GM12878 (cell line): Measurements from ENCODE around the gene SLC8B1. TPM values are rescaled to one million over a fixed set of nuclear protein-coding genes. Genes with fewer than 3 reads are reported as not detected.

Experiments
- ATAC-seq: fragments of 200-7000 bp; cut with Tn5 transposase; 3 replicates; pipeline ENCODE4 v1.9.1; 2020; ENCODE audit warnings: mild to moderate bottlenecking, moderate library complexity
- BruUV-seq: library from RNA; stranded (reverse); fragments of 400-500 nt; replicated peaks from 2 replicates; lab custom pipeline; 2021; lab: Mats Ljungman, UMichigan
- CTCF ChIA-PET: fragments of 300-600 bp; sonication (Branson Sonifier 250); formaldehyde crosslinking; extraction: SDS; loops from one replicate; lab custom pipeline; 2021; ENCODE audit warnings: inconsistent platforms; lab: Yijun Ruan, JAX
- POLR2A ChIA-PET: fragments of 350-600 bp; formaldehyde crosslinking; extraction: SDS; loops from one replicate; lab custom pipeline; 2021; ENCODE audit warnings: inconsistent platforms; lab: Charles Lee
- RAD21 ChIA-PET: fragments of 300-600 bp; sonication (Branson Sonifier 250); formaldehyde crosslinking; loops from one replicate; lab custom pipeline; 2023; ENCODE audit warnings: antibody characterized with exemption; ENCODE audit not compliant: unreplicated experiment; lab: Charles Lee
- SMC1A ChIA-PET: fragments of 300-600 bp; sonication (Branson Sonifier 250); formaldehyde crosslinking; loops from one replicate; lab custom pipeline; 2023; ENCODE audit not compliant: unreplicated experiment, uncharacterized antibody; lab: Charles Lee
- DNase-seq: peaks from one replicate; pipeline ENCODE4 v3.0.0-alpha.2; 2011; ENCODE audit warnings: low read depth, low spot score
- FAIRE-seq: peaks from 3 replicates; lab custom pipeline; 2011; peaks lifted over from hg19 to GRCh38; lab: Jason Lieb, UNC
- H2AFZ ChIP-seq: 2 replicates; pipeline ENCODE4 v1.6.0; 2011; ENCODE audit warnings: low read depth, low read length, control low read depth; ENCODE audit not compliant: control insufficient read depth
- H3K27ac ChIP-seq: 2 replicates; pipeline ENCODE4 v1.5.1; 2011; ENCODE audit warnings: control low read depth; ENCODE audit not compliant: control insufficient read depth, insufficient read depth
- H3K27me3 ChIP-seq, 2 experiments: replicated peaks in 1 of 2; 2 replicates each; pipeline versions ENCODE4 v1.6.0 to v1.6.1; 2011; ENCODE audit warnings: low read length in 1 of 2; ENCODE audit not compliant: control insufficient read depth in 2 of 2, insufficient read depth in 2 of 2
- H3K36me3 ChIP-seq, 2 experiments: 2 replicates each; pipeline ENCODE4 v1.5.1; 2011; ENCODE audit warnings: low read length in 1 of 2; ENCODE audit not compliant: control insufficient read depth in 2 of 2, insufficient read depth in 2 of 2
- H3K4me1 ChIP-seq: 2 replicates; pipeline ENCODE4 v1.6.1; 2011; ENCODE audit warnings: mild to moderate bottlenecking, low read length, moderate library complexity, mixed read lengths; ENCODE audit not compliant: control insufficient read depth, insufficient read depth
- H3K4me2 ChIP-seq: 2 replicates; pipeline ENCODE4 v1.6.0; 2011; ENCODE audit warnings: control low read depth; ENCODE audit not compliant: control insufficient read depth, insufficient read depth
- H3K4me3 ChIP-seq: fragments of 200-600 bp; sonication (generic); 2 replicates; pipeline ENCODE4 v1.5.1; 2016
- H3K79me2 ChIP-seq: 2 replicates; pipeline ENCODE4 v1.6.0; 2011; ENCODE audit warnings: low read length; ENCODE audit not compliant: control insufficient read depth, insufficient read depth
- H3K9ac ChIP-seq: 2 replicates; pipeline ENCODE4 v1.8.0; 2011; ENCODE audit warnings: low read length, control low read depth, mixed read lengths; ENCODE audit not compliant: control insufficient read depth, insufficient read depth
- H3K9me3 ChIP-seq: replicated peaks from 3 replicates; pipeline ENCODE4 v1.5.1; 2011; ENCODE audit warnings: mild to moderate bottlenecking, low read length; ENCODE audit not compliant: control insufficient read depth, insufficient read depth
- H4K20me1 ChIP-seq: 2 replicates; pipeline ENCODE4 v1.6.0; 2011; ENCODE audit not compliant: control insufficient read depth, insufficient read depth
- BCL11A ChIP-seq: IDR thresholded peaks from 2 replicates; pipeline ENCODE4 v1.6.1; 2011; ENCODE audit warnings: low read depth, low read length
- E2F4 ChIP-seq: IDR thresholded peaks from 2 replicates; pipeline ENCODE4 v1.6.1; 2012; ENCODE audit warnings: low read depth, low read length, improper control_type of control experiment
- HDAC2 ChIP-seq: fragments of 200-600 bp; sonication (generic); IDR thresholded peaks from 2 replicates; pipeline ENCODE4 v1.6.1; 2017
- IKZF1 ChIP-seq: fragments of 450-650 bp; conservative IDR thresholded peaks from 2 replicates; pipeline ENCODE4 v1.6.1; 2017; ENCODE audit warnings: antibody characterized with exemption, mild to moderate bottlenecking
- MTA3 ChIP-seq: IDR thresholded peaks from 2 replicates; pipeline ENCODE4 v1.6.1; 2012; ENCODE audit warnings: low read length, inconsistent platforms, borderline replicate concordance
- NBN ChIP-seq: fragments of 450-650 bp; IDR thresholded peaks from 2 replicates; pipeline ENCODE4 v1.6.1; 2016
- NR2F1 ChIP-seq: fragments of 450-650 bp; conservative IDR thresholded peaks from 2 replicates; pipeline ENCODE4 v1.6.1; 2017; ENCODE audit warnings: mild to moderate bottlenecking
- PAX5 ChIP-seq: IDR thresholded peaks from 2 replicates; pipeline ENCODE4 v1.6.1; 2011; ENCODE audit warnings: low read depth, low read length, borderline replicate concordance
- PAX8 ChIP-seq: fragments of 450-650 bp; IDR thresholded peaks from 2 replicates; pipeline ENCODE4 v1.6.1; 2017; ENCODE audit warnings: mild to moderate bottlenecking, moderate library complexity
- RBBP5 ChIP-seq: fragments of 200-600 bp; sonication (generic); conservative IDR thresholded peaks from 2 replicates; pipeline ENCODE4 v1.6.1; 2016
- RUNX3 ChIP-seq: IDR thresholded peaks from 2 replicates; pipeline ENCODE4 v1.6.1; 2012; ENCODE audit warnings: low read length, inconsistent platforms
- SMC3 ChIP-seq: IDR thresholded peaks from 2 replicates; pipeline ENCODE4 v1.6.1; 2011; ENCODE audit warnings: low read length, improper control_type of control experiment, borderline replicate concordance
- YBX1 ChIP-seq: fragments of 450-650 bp; IDR thresholded peaks from 2 replicates; pipeline ENCODE4 v1.6.1; 2016; ENCODE audit warnings: antibody characterized with exemption
- WGBS: methylation state at CpG from one replicate; pipeline ENCODE4 v1.1.6; 2016; ENCODE audit warnings: low lambda C conversion rate; ENCODE audit not compliant: insufficient replicate concordance, insufficient coverage; ENCODE audit errors: missing lambda C conversion rate; 5-methylcytosine and 5-hydroxymethylcytosine counted together
- in situ Hi-C: fragments of 300-500 bp; cut with MboI; formaldehyde crosslinking; loops from 9 replicates; pipeline ENCODE4 v1.14.3; 2018; ENCODE audit warnings: mixed read lengths
- intact Hi-C: fragments of 100-400 bp; cut with micrococcal nuclease; formaldehyde crosslinking; loops from one replicate; pipeline ENCODE4 v1.14.2; 2022; ENCODE audit not compliant: unreplicated experiment
- polyA plus RNA-seq, 11 experiments: library from polyadenylated mRNA; depleted of rRNA in 4 of 11; unstranded in 6 of 11; stranded (reverse) in 5 of 11; fragments of >200 nt; fragmentation: Nextera tagmentation in 4 of 11; fragmentation: Illumina TruSeq in 1 of 11; extraction: Ambion mirVana in 4 of 11; extraction: Trizol in 1 of 11; gene quantifications; 1 replicate in 1 of 11; 2 replicates in 10 of 11; pipeline versions ENCODE4 v1.2.1 to v1.2.3, GENCODE V29; 2011 to 2016; ENCODE audit warnings: inconsistent platforms in 2 of 11, missing spikeins in 2 of 11, low read depth in 1 of 11
- total RNA-seq, 4 experiments: library from RNA; depleted of rRNA in 3 of 4; stranded (reverse); fragments of >200 nt in 3 of 4; fragmentation: Illumina TruSeq in 1 of 4; extraction: Trizol in 1 of 4; gene quantifications; 2 replicates each; pipeline versions ENCODE4 v1.2.1 to v1.2.3, GENCODE V29; 2013 to 2021
- TF ChIP-seq, protein P1 (sequence below): fragments of 450-650 bp; formaldehyde crosslinking; IDR thresholded peaks from 2 replicates; pipeline ENCODE4 v1.5.0; 2022; ENCODE audit warnings: mild to moderate bottlenecking, missing genetic modification characterization

The SLC8B1 gene
- total and polyA plus RNA-seq, 10 of the 15 experiments (the other 5 are each of a cell fraction or from before 2014, with no cell fraction given), result 0.18 to 12.3 (median 6.8) TPM

DNA sequence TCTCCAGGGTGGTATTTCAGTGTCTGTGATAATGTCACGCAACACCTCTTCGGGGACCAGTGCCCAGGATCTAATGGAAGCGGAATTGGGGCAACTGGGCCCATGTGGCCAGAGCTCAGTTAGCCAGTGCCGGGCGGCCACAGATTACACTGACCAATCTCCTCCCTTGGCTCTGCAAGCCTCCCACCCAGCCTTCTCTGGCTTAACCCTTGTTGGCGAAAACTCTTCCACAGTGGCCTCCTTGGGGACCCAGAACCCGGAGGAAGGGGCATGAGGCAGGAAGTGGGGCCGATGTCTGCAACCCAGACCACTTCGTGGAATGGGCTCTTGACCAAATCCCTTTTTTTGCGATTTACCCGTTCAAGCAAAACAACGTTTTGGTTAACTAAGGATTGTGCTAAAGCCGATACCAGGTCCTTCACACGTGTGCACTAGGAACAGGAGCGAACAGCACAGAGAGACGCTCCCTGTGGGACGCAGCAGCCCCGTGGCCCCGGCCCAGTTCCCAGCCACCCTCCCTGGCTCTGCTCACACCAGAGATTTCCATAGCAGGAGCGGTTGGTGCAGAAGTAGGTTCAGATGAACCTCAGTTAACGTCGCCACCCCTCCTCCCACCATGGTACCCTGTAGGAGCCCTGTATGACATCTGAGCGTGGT lies 38.2 kb downstream of the SLC8B1 start:
- SMC1A ChIA-PET, result no interaction called here
- TSS peak; percentile 53 for BruUV-seq
- DNase-seq (no peak), ATAC-seq (no peak), FAIRE-seq (no peak)
- 93% methylated on average over 23 of the region's 23 CpGs for WGBS
- Histone ChIP-seq H3K27ac (no peak overlapping the region), H3K36me3 (peaks cover 0 to 10% of the 10 kb centered on the region in 2 experiments; a peak in 3 of 4 replicates), H3K9me3 (no peaks in the 10 kb centered on the region), H3K4me3 (no peak overlapping the region), H3K4me1 (no peaks in the 10 kb centered on the region), H3K4me2 (no peak overlapping the region), H4K20me1 (no peaks in the 10 kb centered on the region), H3K9ac (no peak overlapping the region), H3K79me2 (no peaks in the 10 kb centered on the region), H2AFZ (no peak overlapping the region), H3K27me3 (no peaks in the 10 kb centered on the region)
- POLR2A ChIA-PET, result no interaction called here
- in situ Hi-C loops, result no loop called here
- CTCF ChIA-PET, result no interaction called here
- RAD21 ChIA-PET, result no interaction called here
- no peak for TF ChIP-seq RUNX3
- no peak for TF ChIP-seq MTA3
- no peak for TF ChIP-seq PAX5
- no peak for TF ChIP-seq HDAC2
- TF ChIP-seq E2F4, result no peak
- TF ChIP-seq NBN, result no peak
- no peak for TF ChIP-seq BCL11A
- no peak for TF ChIP-seq SMC3
- TF ChIP-seq, protein P1, sequence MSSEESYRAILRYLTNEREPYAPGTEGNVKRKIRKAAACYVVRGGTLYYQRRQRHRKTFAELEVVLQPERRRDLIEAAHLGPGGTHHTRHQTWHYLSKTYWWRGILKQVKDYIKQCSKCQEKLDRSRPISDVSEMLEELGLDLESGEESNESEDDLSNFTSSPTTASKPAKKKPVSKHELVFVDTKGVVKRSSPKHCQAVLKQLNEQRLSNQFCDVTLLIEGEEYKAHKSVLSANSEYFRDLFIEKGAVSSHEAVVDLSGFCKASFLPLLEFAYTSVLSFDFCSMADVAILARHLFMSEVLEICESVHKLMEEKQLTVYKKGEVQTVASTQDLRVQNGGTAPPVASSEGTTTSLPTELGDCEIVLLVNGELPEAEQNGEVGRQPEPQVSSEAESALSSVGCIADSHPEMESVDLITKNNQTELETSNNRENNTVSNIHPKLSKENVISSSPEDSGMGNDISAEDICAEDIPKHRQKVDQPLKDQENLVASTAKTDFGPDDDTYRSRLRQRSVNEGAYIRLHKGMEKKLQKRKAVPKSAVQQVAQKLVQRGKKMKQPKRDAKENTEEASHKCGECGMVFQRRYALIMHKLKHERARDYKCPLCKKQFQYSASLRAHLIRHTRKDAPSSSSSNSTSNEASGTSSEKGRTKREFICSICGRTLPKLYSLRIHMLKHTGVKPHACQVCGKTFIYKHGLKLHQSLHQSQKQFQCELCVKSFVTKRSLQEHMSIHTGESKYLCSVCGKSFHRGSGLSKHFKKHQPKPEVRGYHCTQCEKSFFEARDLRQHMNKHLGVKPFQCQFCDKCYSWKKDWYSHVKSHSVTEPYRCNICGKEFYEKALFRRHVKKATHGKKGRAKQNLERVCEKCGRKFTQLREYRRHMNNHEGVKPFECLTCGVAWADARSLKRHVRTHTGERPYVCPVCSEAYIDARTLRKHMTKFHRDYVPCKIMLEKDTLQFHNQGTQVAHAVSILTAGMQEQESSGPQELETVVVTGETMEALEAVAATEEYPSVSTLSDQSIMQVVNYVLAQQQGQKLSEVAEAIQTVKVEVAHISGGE (CRISPR knock-in tag), result no peak
- no peak for TF ChIP-seq YBX1
- no peak for TF ChIP-seq PAX8
- no peak for TF ChIP-seq RBBP5
- no peak for TF ChIP-seq IKZF1
- no peak for TF ChIP-seq NR2F1
- intact Hi-C loops, result no loop called here
